GM10248 (cell line): ENCODE data around the gene GDF11.
"Not testable (repeated sequence)": the region's sequence is repeated elsewhere in the genome, so short reads cannot be mapped to it uniquely, and the experiment has no call there.

Experiments used
- CTCF ChIA-PET: fragments of 300-600 bp; sonication (Branson Sonifier 250); formaldehyde crosslinking; extraction: SDS; loops from one replicate; lab custom pipeline; 2021; ENCODE audit warnings: antibody characterized with exemption; lab: Yijun Ruan, JAX
- POLR2A ChIA-PET: fragments of 350-650 bp; sonication (Branson Sonifier 250); formaldehyde crosslinking; extraction: SDS; loops from one replicate; lab custom pipeline; 2020; ENCODE audit warnings: antibody characterized with exemption; lab: Yijun Ruan, JAX
- DNase-seq: peaks from one replicate; pipeline ENCODE4 v3.0.0; 2012; ENCODE audit errors: extremely low spot score
- TF ChIP-seq, protein P1 (sequence below): IDR thresholded peaks from 2 replicates; pipeline ENCODE4 v1.5.1; 2012; ENCODE audit warnings: mild to moderate bottlenecking, low read depth; ENCODE audit errors: extremely low read depth, missing control alignments, control extremely low read depth

GDF11 gene

DNA sequence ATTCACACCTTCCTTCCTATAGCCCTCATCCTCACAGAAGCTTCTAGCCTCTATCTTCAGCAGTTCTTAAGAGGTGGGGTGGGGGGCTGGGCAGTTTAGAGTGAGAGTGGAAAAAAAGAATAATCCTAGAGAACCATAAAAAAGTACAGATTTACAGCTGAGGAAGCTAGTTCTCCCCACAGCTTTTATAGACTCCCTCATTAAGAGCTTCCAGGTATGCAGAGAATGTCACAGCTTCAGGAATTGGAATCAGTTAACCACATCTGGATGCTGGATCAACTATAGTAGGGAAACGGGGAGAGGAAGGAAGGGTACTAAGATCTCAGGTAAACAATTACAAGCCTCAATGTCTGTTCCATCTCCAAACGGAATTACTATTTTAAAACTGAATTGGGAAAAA lies 12.3 kb downstream of the GDF11 start:
- CTCF ChIA-PET: interaction anchor here (1.1 to 5.6 kb wide), 5 partner anchors 10 to 240 kb away, joined by 4 to 44 read pairs (median 6); no protein-coding TSS in a partner anchor
- TF ChIP-seq, protein P1, sequence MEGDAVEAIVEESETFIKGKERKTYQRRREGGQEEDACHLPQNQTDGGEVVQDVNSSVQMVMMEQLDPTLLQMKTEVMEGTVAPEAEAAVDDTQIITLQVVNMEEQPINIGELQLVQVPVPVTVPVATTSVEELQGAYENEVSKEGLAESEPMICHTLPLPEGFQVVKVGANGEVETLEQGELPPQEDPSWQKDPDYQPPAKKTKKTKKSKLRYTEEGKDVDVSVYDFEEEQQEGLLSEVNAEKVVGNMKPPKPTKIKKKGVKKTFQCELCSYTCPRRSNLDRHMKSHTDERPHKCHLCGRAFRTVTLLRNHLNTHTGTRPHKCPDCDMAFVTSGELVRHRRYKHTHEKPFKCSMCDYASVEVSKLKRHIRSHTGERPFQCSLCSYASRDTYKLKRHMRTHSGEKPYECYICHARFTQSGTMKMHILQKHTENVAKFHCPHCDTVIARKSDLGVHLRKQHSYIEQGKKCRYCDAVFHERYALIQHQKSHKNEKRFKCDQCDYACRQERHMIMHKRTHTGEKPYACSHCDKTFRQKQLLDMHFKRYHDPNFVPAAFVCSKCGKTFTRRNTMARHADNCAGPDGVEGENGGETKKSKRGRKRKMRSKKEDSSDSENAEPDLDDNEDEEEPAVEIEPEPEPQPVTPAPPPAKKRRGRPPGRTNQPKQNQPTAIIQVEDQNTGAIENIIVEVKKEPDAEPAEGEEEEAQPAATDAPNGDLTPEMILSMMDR: no peak
- DNase-seq: no peak
- POLR2A ChIA-PET: interaction anchor here (0.6 to 0.7 kb wide), 2 partner anchors 185 to 334 kb away, joined by 3 to 6 read pairs; no protein-coding TSS in a partner anchor

DNA sequence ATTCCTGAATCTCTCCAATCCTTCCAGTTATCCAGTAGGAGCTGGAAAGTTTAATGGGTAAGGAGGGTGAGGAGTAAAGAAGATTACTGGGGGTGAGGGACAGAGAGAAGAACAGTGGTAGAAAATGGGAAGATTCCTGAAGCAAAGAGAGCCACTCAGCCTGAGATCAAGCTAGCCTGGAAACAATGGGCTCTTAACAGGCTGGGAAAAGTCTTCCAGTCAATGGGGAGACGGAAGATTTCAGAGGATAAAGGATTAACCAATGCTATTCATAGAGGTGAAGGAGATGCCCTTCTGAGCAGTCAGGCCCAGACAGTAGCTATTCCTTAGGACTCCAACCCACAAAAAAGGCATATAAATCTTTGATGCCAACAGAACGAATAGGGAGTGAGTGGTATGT lies 14.8 kb downstream of the GDF11 start:
- POLR2A ChIA-PET: no interaction called here
- TF ChIP-seq, protein P1: no peak
- CTCF ChIA-PET: interaction anchor here (0.7 to 3.9 kb wide), 10 partner anchors 8 to 272 kb away, joined by 3 to 27 read pairs (median 6); partner anchors contain the start of gene DNAJC14
- DNase-seq: no peak

DNA sequence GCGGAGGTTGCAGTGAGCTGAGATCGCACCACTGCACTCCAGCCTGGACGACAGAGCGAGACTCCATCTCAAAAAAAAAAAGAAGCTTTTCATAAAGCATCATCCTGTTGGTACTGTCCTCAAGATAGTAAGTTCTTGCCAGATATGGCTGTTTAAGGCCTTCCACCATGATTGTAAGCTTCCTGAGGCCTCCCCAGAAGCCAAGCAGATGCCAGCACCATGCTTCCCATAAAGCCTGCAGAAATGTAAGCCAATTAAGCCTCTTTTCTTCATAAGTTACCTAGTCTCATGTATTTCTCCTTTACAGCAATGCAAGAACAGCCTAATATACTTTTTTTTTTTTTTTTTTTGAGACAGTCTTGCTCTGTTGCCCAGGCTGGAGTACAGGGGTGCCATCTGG lies 15.7 kb downstream of the GDF11 start:
- DNase-seq, POLR2A ChIA-PET: not testable (repeated sequence)
- CTCF ChIA-PET: interaction anchor here (1.0 to 3.9 kb wide), 7 partner anchors 9 to 59 kb away, joined by 3 to 27 read pairs (median 12); partner anchors contain the start of genes ORMDL2 and SARNP

DNA sequence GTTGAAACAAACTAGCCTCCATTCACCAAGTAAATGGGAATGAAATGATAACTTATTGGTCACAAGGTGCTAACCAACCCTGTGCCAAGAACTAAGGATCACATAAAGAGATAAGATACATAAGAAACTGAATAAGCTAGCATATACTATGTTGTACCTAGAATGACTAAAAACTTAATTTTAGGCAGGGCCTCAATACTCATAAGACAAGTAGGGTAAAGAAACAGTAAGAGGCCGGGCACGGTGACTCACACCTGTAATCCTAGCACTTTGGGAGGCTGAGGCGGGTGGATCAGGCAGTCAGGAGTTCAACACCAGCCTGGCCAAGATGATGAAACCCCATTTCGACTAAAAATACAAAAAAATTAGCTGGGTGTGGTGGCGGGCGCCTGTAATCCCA lies 17.7 kb downstream of the GDF11 start:
- ChIA-PET CTCF (interaction anchor here (1.0 to 2.7 kb wide), 3 partner anchors 15 to 22 kb away, joined by 3 to 9 read pairs (median 3); no protein-coding TSS in a partner anchor), POLR2A (no interaction called here)
- TF ChIP-seq, protein P1: no peak
- no peak for DNase-seq

DNA sequence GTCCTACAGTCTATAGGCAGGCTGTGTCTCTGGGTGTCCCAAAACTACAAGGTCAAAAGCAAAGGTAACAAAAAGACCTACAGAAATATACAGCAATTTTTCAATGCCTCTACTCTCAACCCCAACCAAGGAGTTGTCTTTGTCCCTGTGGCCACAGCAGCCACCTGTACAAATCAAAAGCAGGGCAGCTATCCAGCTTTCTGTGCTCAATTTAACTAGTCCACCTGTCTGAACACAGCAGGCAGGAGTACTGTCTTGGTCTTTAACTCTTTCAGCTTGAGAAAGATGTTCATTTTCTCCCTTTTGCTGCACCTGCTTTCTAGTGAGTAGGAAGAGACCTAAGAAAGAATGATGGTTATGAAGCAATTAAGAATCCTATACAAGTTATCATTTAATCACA lies 19.7 kb downstream of the GDF11 start:
- TF ChIP-seq, protein P1: no peak
- ChIA-PET CTCF (interaction anchor here (1.0 to 2.7 kb wide), 5 partner anchors 11 to 55 kb away, joined by 3 to 9 read pairs (median 3); partner anchors contain the start of genes ORMDL2 and SARNP), POLR2A (interaction anchor here (0.5 kb wide), 1 partner anchor 656 kb away, joined by 3 read pairs; no protein-coding TSS in a partner anchor)
- no peak for DNase-seq

DNA sequence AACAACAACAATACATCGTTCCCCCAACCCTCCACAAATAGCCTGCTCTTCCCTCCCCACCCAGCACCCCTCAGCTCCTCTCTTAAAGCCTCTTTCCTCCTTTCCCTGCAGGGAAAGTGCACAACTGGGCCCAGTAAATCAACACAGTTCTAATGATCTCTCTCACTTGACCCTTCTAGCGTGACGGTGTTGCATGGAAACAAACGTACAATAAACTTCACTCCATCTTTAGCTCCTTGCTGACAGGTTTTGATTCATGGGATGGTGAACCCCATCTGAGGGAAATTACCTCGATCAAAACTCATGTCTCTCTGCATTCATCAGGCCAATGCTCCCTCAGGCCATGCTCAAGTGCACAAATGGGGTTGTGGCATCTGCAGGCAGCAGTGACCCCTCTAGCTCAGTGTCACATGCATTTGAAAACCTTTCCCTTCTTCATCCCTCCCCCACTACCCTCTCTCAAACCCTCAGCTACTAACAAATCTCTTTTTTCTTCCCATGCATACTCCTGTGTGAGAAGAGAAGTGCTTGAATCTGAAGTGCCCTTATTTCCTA lies 22.9 kb downstream of the GDF11 start:
- no peak for DNase-seq
- TF ChIP-seq, protein P1: no peak
- ChIA-PET POLR2A (no interaction called here), CTCF (interaction anchor here (1.2 to 1.6 kb wide), 4 partner anchors 9 to 30 kb away, joined by 3 to 6 read pairs (median 3); no protein-coding TSS in a partner anchor)

DNA sequence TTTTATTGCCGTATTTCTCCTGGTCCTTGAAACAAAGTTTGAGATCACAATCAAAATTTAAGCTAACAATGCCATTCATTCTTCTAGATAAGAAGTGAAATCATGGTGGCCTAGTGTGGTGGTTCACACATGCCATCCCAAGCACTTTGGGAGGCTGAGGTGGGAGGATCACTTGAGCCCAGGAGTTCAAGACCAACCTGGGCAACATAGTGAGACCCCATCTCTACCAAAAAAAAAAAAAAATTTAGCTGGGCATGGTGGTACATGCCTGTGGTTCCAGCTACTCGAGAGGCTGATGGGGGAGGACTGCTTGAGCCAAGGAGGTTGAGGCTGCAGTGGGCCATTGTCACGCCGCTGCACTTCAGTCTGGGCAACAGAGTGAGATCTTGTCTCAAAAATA lies 24.2 kb downstream of the GDF11 start:
- TF ChIP-seq, protein P1: no peak
- ChIA-PET POLR2A (interaction anchor here (0.5 kb wide), 1 partner anchor 39 kb away, joined by 4 read pairs; no protein-coding TSS in a partner anchor), CTCF (interaction anchor here (1.4 to 2.7 kb wide), 2 partner anchors 10 to 29 kb away, joined by 3 to 12 read pairs; no protein-coding TSS in a partner anchor)
- no peak for DNase-seq
